Hematopoietic multipotent progenitor cell (in vitro differentiated cells): ENCODE data around the gene BMPR1B. TPM values are rescaled to one million over a fixed set of nuclear protein-coding genes. Genes with fewer than 3 reads are reported as not detected.
"Not testable (repeated sequence)": the region's sequence is repeated elsewhere in the genome, so short reads cannot be mapped to it uniquely, and the experiment has no call there.

Source experiments
- DNase-seq, 3 donors: peaks; one replicate each; pipeline ENCODE4 v3.0.0-alpha.2; 2011 to 2015; ENCODE audit warnings: low read depth in 2 of 3, low spot score in 2 of 3
- total RNA-seq: library from RNA; depleted of rRNA; stranded (reverse); fragments of >200 nt; gene quantifications from one replicate; pipeline ENCODE4 v1.2.3, GENCODE V29; 2012

BMPR1B gene
- total RNA-seq, 1 donor, result 2.4 TPM

- DNase-seq, result not testable (repeated sequence)
Measured at GRCh38 chr4:95171377-95171776, 413.6 kb downstream of the BMPR1B start.

- DNase-seq, result no peak
Measured at GRCh38 chr4:95178938-95179337, 421.2 kb downstream of the BMPR1B start.

- DNase-seq, result no peak
Measured at GRCh38 chr4:95180531-95181242, 422.9 kb downstream of the BMPR1B start.

- DNase-seq, result peak in 1 of 3 donors; percentile 13
Measured at GRCh38 chr4:95181243-95181995, 423.7 kb downstream of the BMPR1B start.

- no peak for DNase-seq
Measured at GRCh38 chr4:95181996-95182306, 424.2 kb downstream of the BMPR1B start.

- DNase-seq, result no peak
Measured at GRCh38 chr4:95183656-95184408, 426.1 kb downstream of the BMPR1B start.

GRCh38 chr4:95186666-95187065 lies 428.9 kb downstream of the BMPR1B start:
- no peak for DNase-seq

GRCh38 chr4:95188701-95189370 lies 431.1 kb downstream of the BMPR1B start:
- no peak for DNase-seq

- DNase-seq, result no peak
Measured at GRCh38 chr4:95190751-95191436, 433.1 kb downstream of the BMPR1B start.

GRCh38 chr4:95191537-95191936 lies 433.8 kb downstream of the BMPR1B start:
- DNase-seq, result no peak

GRCh38 chr4:95193391-95194224 lies 435.9 kb downstream of the BMPR1B start:
- no peak for DNase-seq

GRCh38 chr4:95197353-95197752 lies 439.6 kb downstream of the BMPR1B start:
- no peak for DNase-seq

- no peak for DNase-seq
Measured at GRCh38 chr4:95198961-95199360, 441.2 kb downstream of the BMPR1B start.

GRCh38 chr4:95204267-95204844 lies 446.6 kb downstream of the BMPR1B start:
- no peak for DNase-seq

- no peak for DNase-seq
Measured at GRCh38 chr4:95204873-95205272, 447.1 kb downstream of the BMPR1B start.
